Measurements from ENCODE around the gene MTHFD2L.
"Not testable (repeated sequence)": the region's sequence is repeated elsewhere in the genome, so short reads cannot be mapped to it uniquely, and the experiment has no call there.

The MTHFD2L gene

DNA sequence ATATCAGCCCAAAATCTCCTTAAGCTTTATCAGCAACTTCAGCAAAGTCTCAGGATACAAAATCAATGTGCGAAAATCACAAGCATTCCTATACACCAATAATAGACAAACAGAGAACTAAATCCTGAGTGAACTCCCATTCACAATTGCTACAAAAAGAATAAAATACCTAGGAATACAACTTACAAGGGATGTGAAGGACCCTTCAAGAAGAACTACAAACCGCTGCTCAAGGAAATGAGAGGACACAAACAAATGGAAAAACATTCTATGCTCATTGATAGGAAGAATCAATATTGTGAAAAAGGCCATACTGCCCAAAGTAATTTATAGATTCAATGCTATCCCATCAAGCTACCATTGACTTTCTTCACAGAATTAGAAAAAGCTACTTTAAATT is 27.1 kb upstream of the MTHFD2L start:
- in situ Hi-C loops (cut with MboI; ENCODE audit: low sequenced_read_pairs), result not testable (repeated sequence)

- in situ Hi-C loops (cut with MboI; ENCODE audit: low sequenced_read_pairs), result not testable (repeated sequence)
Observed at GRCh38 chr4:74132188-74132587, 25.7 kb upstream of the MTHFD2L start.

DNA sequence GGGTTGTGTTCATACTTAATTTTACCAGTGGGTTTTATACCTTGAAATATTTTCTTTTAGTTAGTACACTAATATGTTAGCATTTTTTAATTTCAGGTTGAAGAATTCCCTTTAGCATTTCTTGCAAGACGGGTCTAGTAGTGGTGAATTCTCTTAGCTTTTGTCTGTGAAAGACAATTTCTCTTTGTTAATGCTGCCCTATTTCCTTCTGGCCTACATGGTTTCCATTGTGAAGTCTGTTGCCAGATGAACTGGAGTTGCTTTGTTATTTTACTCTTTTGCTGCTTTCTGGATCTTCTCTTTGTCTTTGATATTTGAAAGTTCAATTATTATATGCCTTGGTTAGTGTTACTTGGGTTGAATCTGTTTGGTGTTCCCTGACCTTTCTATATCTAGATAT is 25.0 kb upstream of the MTHFD2L start:
- in situ Hi-C loops (cut with MboI; ENCODE audit: low sequenced_read_pairs), result no loop called here

- in situ Hi-C loops (cut with MboI; ENCODE audit: low sequenced_read_pairs), result no loop called here
Observed at GRCh38 chr4:74133786-74134499, 24.0 kb upstream of the MTHFD2L start.

- in situ Hi-C loops (cut with MboI; ENCODE audit: low sequenced_read_pairs), result no loop called here
Observed at GRCh38 chr4:74134500-74134852, 23.4 kb upstream of the MTHFD2L start.

- in situ Hi-C loops (cut with MboI; ENCODE audit: low sequenced_read_pairs), result no loop called here
Observed at GRCh38 chr4:74146581-74147129, 11.3 kb upstream of the MTHFD2L start.

DNA sequence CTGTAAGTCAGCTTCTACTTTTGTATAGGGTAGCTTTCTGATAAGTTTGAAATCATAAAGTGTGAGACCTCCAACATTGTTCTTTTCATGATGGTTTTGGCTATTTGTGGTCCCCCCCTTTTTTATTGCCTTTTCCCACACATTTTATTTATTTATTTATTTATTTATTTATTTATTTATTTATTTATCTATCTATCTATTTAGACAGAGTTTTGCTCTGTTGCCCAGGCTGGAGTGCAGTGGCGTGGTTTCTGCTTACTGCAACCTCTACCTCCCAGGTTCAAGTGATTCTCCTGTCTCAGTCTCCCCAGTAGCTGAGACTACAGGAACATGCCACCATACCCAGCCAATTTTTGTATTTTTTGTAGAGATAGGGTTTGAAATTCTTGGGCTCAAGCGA is 9.7 kb upstream of the MTHFD2L start:
- in situ Hi-C loops (cut with MboI; ENCODE audit: low sequenced_read_pairs), result no loop called here

- in situ Hi-C loops (cut with MboI; ENCODE audit: low sequenced_read_pairs), result no loop called here
Observed at GRCh38 chr4:74152836-74153235, 5.1 kb upstream of the MTHFD2L start.

DNA sequence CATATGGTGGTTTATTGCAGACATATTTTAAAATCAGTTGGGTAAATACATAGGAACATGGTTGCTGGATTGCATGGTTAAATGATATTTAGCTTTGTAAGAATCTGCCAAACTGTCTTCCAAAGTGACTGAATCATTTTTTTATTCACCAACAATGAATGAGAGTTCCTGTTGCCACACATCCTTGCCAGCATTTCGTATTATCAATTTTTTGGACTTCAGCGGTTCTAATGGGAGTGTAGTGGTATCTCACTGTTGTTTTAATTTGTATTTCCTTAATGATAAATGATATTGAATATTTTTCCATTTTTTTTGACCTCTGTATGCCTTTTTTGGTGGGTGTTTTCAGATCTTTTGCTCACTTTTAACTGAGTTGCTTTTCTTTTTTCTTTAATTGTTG is 1.4 kb upstream of the MTHFD2L start:
- in situ Hi-C loops (cut with MboI; ENCODE audit: low sequenced_read_pairs), result no loop called here

DNA sequence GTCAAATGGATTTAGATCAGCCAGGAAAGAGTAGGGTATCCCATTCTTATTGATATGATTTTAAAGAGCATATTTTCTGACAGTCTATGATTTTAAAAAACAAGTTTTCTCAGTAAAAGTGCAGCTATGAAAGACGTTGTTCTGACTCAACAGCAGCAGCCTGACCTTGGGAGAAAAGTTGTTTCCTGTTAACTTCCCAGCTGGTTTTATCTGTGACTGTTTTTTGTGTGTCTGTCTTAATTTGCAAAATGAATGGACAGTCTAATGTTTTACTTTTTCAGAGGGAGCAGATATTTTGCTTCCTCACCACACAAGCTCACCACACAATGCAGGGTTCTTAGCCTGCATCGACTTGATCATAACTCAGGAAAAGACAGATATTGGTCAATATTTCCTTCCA is 764 bp upstream of the MTHFD2L start:
- in situ Hi-C loops (cut with MboI; ENCODE audit: low sequenced_read_pairs), result no loop called here

- in situ Hi-C loops (cut with MboI; ENCODE audit: low sequenced_read_pairs), result no loop called here
Observed at GRCh38 chr4:74158466-74159142, 686 bp downstream of the MTHFD2L start.

- in situ Hi-C loops (cut with MboI; ENCODE audit: low sequenced_read_pairs), result no loop called here
Observed at GRCh38 chr4:74159143-74159709, 1.3 kb downstream of the MTHFD2L start.

GRCh38 chr4:74161666-74162450 is 3.9 kb downstream of the MTHFD2L start:
- in situ Hi-C loops (cut with MboI; ENCODE audit: low sequenced_read_pairs), result no loop called here

DNA sequence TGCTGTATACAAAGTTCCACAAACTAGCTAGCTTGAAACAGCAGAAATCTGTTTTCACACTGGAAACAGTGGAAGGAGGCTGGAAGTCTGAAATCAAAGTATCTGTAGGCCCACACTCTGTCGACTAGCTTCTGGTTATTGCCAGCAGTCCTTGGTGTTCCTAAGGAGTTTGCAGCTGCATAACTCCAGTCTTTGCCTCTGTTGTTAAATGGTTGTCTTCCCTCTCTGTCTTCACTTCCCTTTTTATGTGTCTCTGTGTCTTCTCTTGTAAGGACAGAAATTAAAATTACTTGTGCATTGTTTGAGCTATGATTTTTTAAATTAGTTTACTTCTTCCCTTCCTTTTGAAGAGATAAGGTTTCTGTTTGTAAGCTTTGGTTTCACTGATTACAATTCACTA is 8.2 kb downstream of the MTHFD2L start:
- in situ Hi-C loops (cut with MboI; ENCODE audit: low sequenced_read_pairs), result no loop called here

DNA sequence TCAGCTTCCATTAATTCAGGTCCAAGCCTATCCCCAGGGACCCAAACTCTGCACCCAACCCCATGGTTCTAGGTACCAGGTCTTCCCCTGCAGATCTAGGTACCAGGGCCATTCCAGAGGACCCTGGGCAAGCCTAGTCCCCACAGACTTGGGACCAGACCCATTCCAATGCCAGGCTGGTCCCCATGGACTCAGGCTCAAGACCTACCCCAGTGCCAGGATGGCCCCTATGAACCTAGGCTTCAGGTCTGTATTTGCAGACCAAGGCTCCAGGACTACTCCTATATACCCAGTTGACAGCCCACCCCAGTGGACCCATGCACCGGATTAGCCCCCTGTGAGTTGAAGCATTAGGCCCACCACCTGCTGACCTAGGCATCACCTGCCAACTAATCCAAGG is 8.9 kb downstream of the MTHFD2L start:
- in situ Hi-C loops (cut with MboI; ENCODE audit: low sequenced_read_pairs), result no loop called here

- in situ Hi-C loops (cut with MboI; ENCODE audit: low sequenced_read_pairs), result no loop called here
Observed at GRCh38 chr4:74167585-74167984, 9.7 kb downstream of the MTHFD2L start.

DNA sequence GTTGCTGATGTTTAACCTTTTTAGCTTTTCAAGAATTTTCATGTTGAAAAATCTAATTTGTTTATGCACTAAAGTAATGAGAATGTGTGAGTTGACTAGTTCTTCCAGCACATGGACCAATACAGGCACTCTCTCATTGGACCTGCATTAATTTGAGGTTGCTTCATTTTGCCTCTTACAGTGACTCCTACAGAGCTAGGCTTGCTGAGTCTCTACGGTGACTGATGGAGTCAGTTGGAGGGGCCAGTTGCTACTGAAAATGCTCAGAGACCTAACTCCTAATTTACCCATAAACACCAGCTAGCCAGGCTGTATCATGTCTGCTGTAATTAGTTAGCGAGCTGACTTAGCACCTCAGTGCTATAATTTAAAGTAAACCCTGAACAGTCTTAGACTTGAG is 10.9 kb downstream of the MTHFD2L start:
- in situ Hi-C loops (cut with MboI; ENCODE audit: low sequenced_read_pairs), result no loop called here

GRCh38 chr4:74173321-74173720 is 15.4 kb downstream of the MTHFD2L start:
- in situ Hi-C loops (cut with MboI; ENCODE audit: low sequenced_read_pairs), result no loop called here

- in situ Hi-C loops (cut with MboI; ENCODE audit: low sequenced_read_pairs), result no loop called here
Observed at GRCh38 chr4:74174421-74174820, 16.5 kb downstream of the MTHFD2L start.

DNA sequence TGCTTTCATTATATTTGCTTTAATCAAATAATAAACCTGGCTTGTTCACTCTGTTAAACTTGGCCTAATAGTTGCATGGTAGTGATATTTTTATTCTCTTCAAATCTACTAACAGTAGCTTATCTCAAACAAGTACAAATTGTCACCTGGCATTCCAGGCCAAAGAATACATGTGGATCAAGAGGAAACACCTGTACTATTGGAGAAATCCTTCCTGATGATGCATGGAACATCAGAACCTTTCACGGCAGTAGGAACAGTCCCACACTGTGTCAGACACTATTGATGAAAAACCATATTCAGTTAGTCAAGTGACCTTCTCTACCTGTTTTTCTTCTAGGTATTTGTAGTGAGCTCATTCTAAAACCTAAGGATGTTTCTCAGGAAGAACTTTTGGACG is 17.0 kb downstream of the MTHFD2L start:
- in situ Hi-C loops (cut with MboI; ENCODE audit: low sequenced_read_pairs), result no loop called here

- in situ Hi-C loops (cut with MboI; ENCODE audit: low sequenced_read_pairs), result no loop called here
Observed at GRCh38 chr4:74175379-74175778, 17.5 kb downstream of the MTHFD2L start.

Measured in HL-60/S4 treated with phorbol 12-myristate 13-acetate at 8.2 ng/mL for 4 days and 3 days (cell line).